LNCAP (cell line): ENCODE results near the gene TM4SF1.

Source experiments
- TF ChIP-seq, protein P1 (sequence below): fragments of 450-650 bp; IDR thresholded peaks from 2 replicates; pipeline ENCODE4 v1.5.1; 2017; ENCODE audit warnings: mild to moderate bottlenecking

The TM4SF1 gene

DNA sequence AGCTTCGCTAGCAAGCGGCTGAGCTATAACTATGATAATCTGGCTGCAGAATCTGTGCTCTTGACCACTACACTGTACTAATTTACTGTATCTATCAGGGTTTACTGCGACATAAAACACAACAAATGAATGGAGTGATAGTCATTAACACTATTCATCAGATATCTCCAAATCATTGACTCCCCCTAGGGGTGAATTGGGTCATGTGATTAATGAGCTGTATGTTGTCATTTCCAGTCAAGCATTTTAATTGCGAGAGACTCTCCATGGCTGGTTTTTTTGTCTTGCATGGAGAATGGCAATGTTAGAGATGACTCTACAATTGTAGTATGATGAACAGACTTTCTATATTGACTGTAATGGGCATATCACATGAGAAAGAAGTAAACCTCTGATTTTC, 33.5 kb downstream of the TM4SF1 start:
- TF ChIP-seq, protein P1, sequence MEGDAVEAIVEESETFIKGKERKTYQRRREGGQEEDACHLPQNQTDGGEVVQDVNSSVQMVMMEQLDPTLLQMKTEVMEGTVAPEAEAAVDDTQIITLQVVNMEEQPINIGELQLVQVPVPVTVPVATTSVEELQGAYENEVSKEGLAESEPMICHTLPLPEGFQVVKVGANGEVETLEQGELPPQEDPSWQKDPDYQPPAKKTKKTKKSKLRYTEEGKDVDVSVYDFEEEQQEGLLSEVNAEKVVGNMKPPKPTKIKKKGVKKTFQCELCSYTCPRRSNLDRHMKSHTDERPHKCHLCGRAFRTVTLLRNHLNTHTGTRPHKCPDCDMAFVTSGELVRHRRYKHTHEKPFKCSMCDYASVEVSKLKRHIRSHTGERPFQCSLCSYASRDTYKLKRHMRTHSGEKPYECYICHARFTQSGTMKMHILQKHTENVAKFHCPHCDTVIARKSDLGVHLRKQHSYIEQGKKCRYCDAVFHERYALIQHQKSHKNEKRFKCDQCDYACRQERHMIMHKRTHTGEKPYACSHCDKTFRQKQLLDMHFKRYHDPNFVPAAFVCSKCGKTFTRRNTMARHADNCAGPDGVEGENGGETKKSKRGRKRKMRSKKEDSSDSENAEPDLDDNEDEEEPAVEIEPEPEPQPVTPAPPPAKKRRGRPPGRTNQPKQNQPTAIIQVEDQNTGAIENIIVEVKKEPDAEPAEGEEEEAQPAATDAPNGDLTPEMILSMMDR, result peak; percentile 17; the same call in 1 of the 2 replicates

GRCh38 chr3:149342413-149343380, 34.8 kb downstream of the TM4SF1 start:
- TF ChIP-seq, protein P1, result no peak

DNA sequence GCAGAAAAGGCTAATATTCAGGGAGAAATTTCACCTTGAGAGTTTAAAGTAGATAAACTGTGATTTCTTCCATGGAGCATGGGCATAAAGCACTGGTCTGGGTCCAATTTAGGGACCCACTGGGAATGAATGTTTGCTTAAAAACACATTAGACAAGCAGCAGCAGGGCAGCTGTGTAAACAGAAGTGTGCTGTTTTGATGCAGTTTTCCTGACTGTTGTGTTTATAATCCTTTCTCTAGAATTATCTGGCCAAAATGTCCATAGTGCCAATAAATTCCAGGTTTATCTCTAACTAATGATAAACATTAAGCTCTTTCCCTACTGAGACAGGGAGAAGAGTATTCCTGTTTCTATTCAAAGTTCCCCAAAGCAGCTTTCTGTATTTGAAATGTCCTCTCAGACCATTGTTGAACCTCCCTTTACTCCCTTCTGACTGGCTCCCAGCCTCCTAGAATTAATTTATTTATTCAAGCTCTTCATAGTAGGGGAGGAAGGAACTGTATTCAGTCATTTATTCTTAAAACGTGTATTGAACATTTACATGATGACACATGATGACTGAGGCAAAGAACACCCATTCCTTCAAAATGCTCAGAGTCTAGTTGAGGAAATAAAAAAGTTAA, 37.0 kb downstream of the TM4SF1 start:
- TF ChIP-seq, protein P1, result no peak

DNA sequence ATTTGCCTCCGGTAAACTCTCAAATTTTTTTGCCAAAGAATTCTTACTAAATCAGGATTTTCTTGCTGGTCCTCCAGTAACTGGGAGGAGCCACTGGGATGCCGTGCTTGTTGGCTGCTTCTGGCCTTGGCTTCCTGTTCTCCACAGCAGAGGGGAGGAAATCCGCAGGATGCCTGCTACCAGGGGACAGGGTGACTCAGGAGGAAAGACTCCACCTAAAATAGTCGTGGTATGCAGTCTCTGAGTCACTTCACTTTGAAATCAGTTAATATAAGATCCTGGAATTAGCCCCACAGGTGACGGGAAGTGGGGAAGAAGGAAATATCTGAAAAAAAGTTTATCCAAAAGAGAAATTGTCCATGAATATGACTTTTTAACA, 37.5 kb downstream of the TM4SF1 start:
- TF ChIP-seq, protein P1, result no peak

- TF ChIP-seq, protein P1, result no peak
Measured at GRCh38 chr3:149336925-149337324, 40.5 kb downstream of the TM4SF1 start.

DNA sequence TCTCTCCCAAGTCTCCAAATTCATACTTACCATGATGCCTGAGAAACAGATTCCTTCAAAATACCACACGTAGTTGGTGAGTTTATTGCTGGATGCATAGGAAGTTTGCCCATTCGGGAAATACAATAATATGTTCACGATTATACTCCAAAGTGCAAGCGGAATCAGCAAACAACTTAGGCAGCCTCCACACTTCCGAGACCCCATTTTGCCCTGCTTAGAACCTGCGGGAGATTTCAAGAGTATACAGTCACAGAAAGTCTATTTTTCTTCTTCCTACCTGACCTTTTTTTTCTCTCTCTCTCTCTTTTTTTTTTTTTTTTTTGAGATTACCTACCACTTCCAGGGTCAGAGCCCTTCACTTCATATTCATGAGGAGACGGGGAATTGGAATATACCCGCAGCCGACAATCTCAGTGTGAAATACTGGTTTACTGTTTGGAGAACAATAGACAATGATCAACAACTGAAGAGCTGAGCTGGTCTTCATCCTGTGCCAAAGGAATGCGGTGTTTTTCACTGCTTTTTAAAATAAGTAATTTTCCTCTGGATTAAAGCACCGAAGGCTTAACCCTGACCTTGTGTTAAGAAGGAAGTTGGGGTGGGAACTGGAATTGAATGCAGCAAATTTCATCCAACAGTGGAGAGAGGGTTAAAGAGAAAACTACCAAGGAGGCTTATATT, 44.1 kb downstream of the TM4SF1 start, which contains the start of gene TM4SF18:
TSS of gene TM4SF18 (minus strand) at position 461 of the 684 bp plus-strand sequence. CDS start at position 207, 254 bp downstream.
- TF ChIP-seq, protein P1, result no peak

GRCh38 chr3:149332771-149333170, 44.7 kb downstream of the TM4SF1 start:
- TF ChIP-seq, protein P1, result no peak
